Fibroblast of skin of right quadriceps (primary cell): Measurements from ENCODE around the gene EVC.

Experiments
- DNase-seq: peaks from one replicate; pipeline ENCODE4 v3.0.0-alpha.2; 2013

EVC gene

GRCh38 chr4:5758741-5759140 lies 47.7 kb downstream of the EVC start:
- peak; percentile 96 for DNase-seq

- DNase-seq, result no peak
These were observed 48.5 kb downstream of the EVC start for GRCh38 chr4:5759236-5760075.

- no peak for DNase-seq
These were observed 49.2 kb downstream of the EVC start for GRCh38 chr4:5760246-5760645.

GRCh38 chr4:5760936-5761480 lies 50.0 kb downstream of the EVC start:
- no peak for DNase-seq

GRCh38 chr4:5770051-5770450 lies 59.0 kb downstream of the EVC start:
- no peak for DNase-seq

GRCh38 chr4:5772528-5773270 lies 61.7 kb downstream of the EVC start:
- no peak for DNase-seq

- DNase-seq, result peak; percentile 31
These were observed 62.2 kb downstream of the EVC start for GRCh38 chr4:5773271-5773555.

- no peak for DNase-seq
These were observed 63.5 kb downstream of the EVC start for GRCh38 chr4:5774416-5775036.

GRCh38 chr4:5776510-5776909 lies 65.5 kb downstream of the EVC start:
- no peak for DNase-seq

GRCh38 chr4:5780831-5781480 lies 70.0 kb downstream of the EVC start:
- peak; percentile 70 for DNase-seq

- DNase-seq, result no peak
These were observed 70.7 kb downstream of the EVC start for GRCh38 chr4:5781691-5782090.

- DNase-seq, result no peak
These were observed 72.0 kb downstream of the EVC start for GRCh38 chr4:5782829-5783476.

- no peak for DNase-seq
These were observed 72.5 kb downstream of the EVC start for GRCh38 chr4:5783486-5783885.

GRCh38 chr4:5784021-5784420 lies 73.0 kb downstream of the EVC start:
- DNase-seq, result no peak

GRCh38 chr4:5784960-5785611 lies 74.1 kb downstream of the EVC start:
- no peak for DNase-seq

GRCh38 chr4:5785806-5786680 lies 75.0 kb downstream of the EVC start:
- peak; percentile 14 for DNase-seq

GRCh38 chr4:5787311-5787710 lies 76.3 kb downstream of the EVC start:
- DNase-seq, result no peak

- no peak for DNase-seq
These were observed 77.1 kb downstream of the EVC start for GRCh38 chr4:5788144-5788543.

GRCh38 chr4:5789141-5789540 lies 78.1 kb downstream of the EVC start:
- no peak for DNase-seq

- no peak for DNase-seq
These were observed 79.5 kb downstream of the EVC start for GRCh38 chr4:5790546-5790857.

GRCh38 chr4:5791654-5792053 lies 80.7 kb downstream of the EVC start:
- DNase-seq, result no peak
